ENCODE results near the gene A4GALT.

The A4GALT gene

DNA sequence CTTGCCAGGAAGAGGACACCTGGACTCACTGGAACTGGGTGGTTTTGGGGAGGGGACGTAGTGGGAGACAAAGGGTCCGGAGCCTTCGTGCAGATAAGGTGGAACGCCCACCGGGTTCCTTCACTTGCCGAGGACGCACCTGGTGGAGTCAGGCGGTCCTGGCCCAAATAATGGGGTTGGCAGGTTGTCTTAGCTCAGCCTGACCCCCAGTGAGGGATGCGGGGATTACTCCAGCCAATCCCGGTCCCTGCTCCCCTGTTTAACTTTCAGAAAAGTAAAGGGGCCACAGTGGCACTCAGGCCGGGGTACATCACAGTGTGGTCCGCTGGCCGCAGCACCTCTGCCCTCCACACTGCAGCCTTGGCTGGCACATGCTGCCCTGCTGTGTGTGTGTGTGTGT is 18.0 kb downstream of the A4GALT start:
- TF ChIP-seq, protein P1, sequence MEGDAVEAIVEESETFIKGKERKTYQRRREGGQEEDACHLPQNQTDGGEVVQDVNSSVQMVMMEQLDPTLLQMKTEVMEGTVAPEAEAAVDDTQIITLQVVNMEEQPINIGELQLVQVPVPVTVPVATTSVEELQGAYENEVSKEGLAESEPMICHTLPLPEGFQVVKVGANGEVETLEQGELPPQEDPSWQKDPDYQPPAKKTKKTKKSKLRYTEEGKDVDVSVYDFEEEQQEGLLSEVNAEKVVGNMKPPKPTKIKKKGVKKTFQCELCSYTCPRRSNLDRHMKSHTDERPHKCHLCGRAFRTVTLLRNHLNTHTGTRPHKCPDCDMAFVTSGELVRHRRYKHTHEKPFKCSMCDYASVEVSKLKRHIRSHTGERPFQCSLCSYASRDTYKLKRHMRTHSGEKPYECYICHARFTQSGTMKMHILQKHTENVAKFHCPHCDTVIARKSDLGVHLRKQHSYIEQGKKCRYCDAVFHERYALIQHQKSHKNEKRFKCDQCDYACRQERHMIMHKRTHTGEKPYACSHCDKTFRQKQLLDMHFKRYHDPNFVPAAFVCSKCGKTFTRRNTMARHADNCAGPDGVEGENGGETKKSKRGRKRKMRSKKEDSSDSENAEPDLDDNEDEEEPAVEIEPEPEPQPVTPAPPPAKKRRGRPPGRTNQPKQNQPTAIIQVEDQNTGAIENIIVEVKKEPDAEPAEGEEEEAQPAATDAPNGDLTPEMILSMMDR (IDR thresholded peaks at IDR 0.05; ENCODE audit: insufficient read depth, low read length, poor library complexity, severe bottlenecking), result no peak
- H3K27me3 ChIP-seq (replicated peaks; ENCODE audit: control insufficient read depth, insufficient read depth, low read length), result no peaks in the 10 kb centered on the region
- H3K36me3 ChIP-seq (ENCODE audit: control insufficient read depth, insufficient read depth, low read length), result no peaks in the 10 kb centered on the region
- H3K4me3 ChIP-seq (replicated peaks; ENCODE audit: low read depth, low read length), result no peak overlapping the region
- no peak for DNase-seq (ENCODE audit: extremely low read depth, insufficient read length)

DNA sequence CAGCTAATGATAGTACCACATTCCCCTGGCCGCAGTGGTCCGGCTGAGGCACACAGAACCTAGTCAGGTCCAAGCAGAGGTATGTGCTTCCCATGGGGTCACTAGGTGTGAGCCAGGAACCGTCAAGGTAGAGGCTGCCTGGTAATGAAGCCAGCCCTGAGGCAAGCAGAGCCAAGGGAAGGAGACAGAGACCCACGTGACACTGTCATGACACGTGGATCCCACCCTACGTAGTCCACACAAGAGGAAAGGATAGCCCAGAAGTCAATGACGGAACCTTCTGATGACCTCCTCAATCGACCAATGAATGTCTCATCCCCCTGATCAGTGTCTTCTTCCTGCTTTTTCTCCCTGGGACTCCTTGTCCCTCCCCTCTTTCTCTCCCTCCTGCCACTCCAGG is 19.0 kb downstream of the A4GALT start:
- DNase-seq (ENCODE audit: extremely low read depth, insufficient read length), result no peak
- TF ChIP-seq, protein P1 (IDR thresholded peaks at IDR 0.05; ENCODE audit: insufficient read depth, low read length, poor library complexity, severe bottlenecking), result no peak
- no peaks in the 10 kb centered on the region for H3K27me3 ChIP-seq (replicated peaks; ENCODE audit: control insufficient read depth, insufficient read depth, low read length)
- no peak overlapping the region for H3K4me3 ChIP-seq (replicated peaks; ENCODE audit: low read depth, low read length)
- H3K36me3 ChIP-seq (ENCODE audit: control insufficient read depth, insufficient read depth, low read length), result no peaks in the 10 kb centered on the region

DNA sequence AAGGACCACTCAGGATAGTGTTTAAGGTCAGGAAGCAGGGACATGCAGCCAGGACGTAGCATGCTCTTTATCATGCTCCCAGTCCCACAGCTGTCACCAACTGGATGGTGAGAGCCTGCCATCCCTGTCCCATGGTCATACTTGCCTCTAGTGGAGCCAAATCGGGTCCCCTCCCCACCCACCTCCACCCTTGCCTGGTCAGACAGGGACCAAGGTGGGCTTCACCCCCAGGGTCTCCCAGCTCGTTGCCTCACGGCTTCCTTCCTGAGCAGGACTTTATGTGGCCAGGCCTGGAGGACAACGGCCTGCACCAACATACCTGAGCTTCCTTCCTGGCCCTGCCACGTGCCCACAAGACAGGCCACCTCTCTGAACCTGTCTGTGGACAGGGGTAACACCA is 19.8 kb downstream of the A4GALT start:
- TF ChIP-seq, protein P1 (IDR thresholded peaks at IDR 0.05; ENCODE audit: insufficient read depth, low read length, poor library complexity, severe bottlenecking), result no peak
- Histone ChIP-seq H3K36me3 (ENCODE audit: control insufficient read depth, insufficient read depth, low read length) (no peaks in the 10 kb centered on the region), H3K4me3 (replicated peaks; ENCODE audit: low read depth, low read length) (no peak overlapping the region), H3K27me3 (replicated peaks; ENCODE audit: control insufficient read depth, insufficient read depth, low read length) (no peaks in the 10 kb centered on the region)
- no peak for DNase-seq (ENCODE audit: extremely low read depth, insufficient read length)

DNA sequence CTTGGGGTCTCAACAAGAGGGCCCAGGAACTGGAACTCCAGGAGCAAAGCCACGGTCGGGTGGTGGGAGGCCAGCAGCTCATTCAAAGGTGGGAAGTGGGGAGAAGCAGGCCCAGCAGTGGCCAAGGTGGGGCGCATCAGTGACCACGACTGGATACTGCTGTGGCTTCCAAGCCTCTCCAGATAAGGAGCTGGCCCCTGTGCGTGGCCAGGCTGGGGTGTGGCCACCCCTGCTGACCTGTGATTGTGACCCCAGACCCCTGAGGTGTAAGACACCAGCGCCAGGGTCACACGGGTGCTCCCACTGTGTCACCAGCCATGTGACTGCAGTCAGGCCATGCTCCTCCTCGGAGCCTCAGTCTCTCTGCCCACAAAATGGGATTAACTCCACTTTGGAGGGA is 20.3 kb downstream of the A4GALT start:
- Histone ChIP-seq H3K27me3 (replicated peaks; ENCODE audit: control insufficient read depth, insufficient read depth, low read length) (no peaks in the 10 kb centered on the region), H3K4me3 (replicated peaks; ENCODE audit: low read depth, low read length) (no peak overlapping the region), H3K36me3 (ENCODE audit: control insufficient read depth, insufficient read depth, low read length) (peaks cover under 1% of the 10 kb centered on the region; the same call in 1 of the 2 replicates)
- TF ChIP-seq, protein P1 (IDR thresholded peaks at IDR 0.05; ENCODE audit: insufficient read depth, low read length, poor library complexity, severe bottlenecking), result no peak
- DNase-seq (ENCODE audit: extremely low read depth, insufficient read length), result no peak

DNA sequence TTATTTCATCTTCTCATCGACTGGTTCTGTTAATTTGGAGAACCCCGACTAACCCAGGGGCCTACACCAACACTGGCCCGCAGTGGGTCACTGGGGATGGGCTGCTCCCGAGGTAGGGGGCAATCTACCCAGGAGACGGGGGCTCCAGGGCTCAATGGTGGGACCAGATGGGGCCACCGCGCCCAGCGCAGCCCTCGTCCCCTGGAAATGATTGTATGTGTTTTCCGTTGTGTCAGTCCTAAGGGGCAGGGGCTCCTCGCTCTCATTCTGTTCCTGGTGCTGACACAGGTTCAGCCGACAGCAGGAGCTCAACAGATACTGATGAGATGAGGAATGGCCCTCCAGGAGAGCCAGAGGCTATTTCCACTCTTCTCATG is 20.7 kb downstream of the A4GALT start:
- H3K27me3 ChIP-seq (replicated peaks; ENCODE audit: control insufficient read depth, insufficient read depth, low read length), result no peaks in the 10 kb centered on the region
- TF ChIP-seq, protein P1 (IDR thresholded peaks at IDR 0.05; ENCODE audit: insufficient read depth, low read length, poor library complexity, severe bottlenecking), result no peak
- peaks cover 3% of the 10 kb centered on the region; the same call in 1 of the 2 replicates for H3K36me3 ChIP-seq (ENCODE audit: control insufficient read depth, insufficient read depth, low read length)
- no peak overlapping the region for H3K4me3 ChIP-seq (replicated peaks; ENCODE audit: low read depth, low read length)
- no peak for DNase-seq (ENCODE audit: extremely low read depth, insufficient read length)

DNA sequence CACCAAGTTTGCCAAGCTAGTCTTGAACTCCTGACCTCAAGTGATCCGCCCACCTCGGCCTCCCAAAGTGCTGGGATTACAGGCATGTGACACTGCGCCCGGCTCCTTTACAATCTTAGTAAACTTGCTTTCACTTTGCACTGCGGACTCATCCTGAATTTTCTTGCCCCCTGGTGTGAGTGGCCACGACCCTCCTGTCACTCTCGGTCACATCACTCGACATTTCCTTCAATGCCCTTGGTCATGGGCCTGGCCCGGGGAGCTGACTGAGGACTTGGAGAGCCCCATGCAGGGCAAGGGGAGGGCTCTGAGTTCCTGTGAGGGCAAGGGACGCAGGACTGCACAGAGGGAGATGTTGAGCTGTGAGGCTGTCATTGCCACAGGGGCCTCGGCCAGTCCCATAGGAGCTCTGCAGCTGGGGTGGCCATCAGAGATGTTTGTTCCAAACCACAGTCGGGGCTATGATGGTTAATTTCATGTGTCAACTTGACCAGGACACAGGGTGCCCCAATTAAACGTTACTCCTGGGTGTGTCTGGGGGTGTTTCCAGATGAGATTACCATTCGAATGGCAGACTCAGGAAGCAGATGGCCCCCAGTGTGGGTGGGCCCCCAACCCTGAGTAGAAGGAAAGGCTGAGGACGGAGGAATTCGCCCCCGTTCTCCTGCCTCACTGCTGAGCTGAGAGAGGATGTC is 21.2 kb downstream of the A4GALT start:
- TF ChIP-seq, protein P1 (IDR thresholded peaks at IDR 0.05; ENCODE audit: insufficient read depth, low read length, poor library complexity, severe bottlenecking), result no peak
- H3K27me3 ChIP-seq (replicated peaks; ENCODE audit: control insufficient read depth, insufficient read depth, low read length), result no peaks in the 10 kb centered on the region
- peaks cover 3% of the 10 kb centered on the region; the same call in 1 of the 2 replicates for H3K36me3 ChIP-seq (ENCODE audit: control insufficient read depth, insufficient read depth, low read length)
- no peak for DNase-seq (ENCODE audit: extremely low read depth, insufficient read length)
- H3K4me3 ChIP-seq (replicated peaks; ENCODE audit: low read depth, low read length), result no peak overlapping the region
